Measurements from ENCODE around the gene SLIT3.

- TF ChIP-seq CTCF (IDR thresholded peaks at IDR 0.05) (no peak), POLR2A (IDR thresholded peaks at IDR 0.05) (no peak), EP300 (IDR thresholded peaks at IDR 0.05) (no peak)
Observed at GRCh38 chr5:168701641-168702040, 599.3 kb downstream of the SLIT3 start.
